ENCODE measurements around the gene MC1R. TPM values are rescaled to one million over a fixed set of nuclear protein-coding genes. Genes with fewer than 3 reads are reported as not detected.

The MC1R gene
- total and polyA plus RNA-seq, 2 experiments from 2014 or later, result 0.74 to 4.3 TPM

DNA sequence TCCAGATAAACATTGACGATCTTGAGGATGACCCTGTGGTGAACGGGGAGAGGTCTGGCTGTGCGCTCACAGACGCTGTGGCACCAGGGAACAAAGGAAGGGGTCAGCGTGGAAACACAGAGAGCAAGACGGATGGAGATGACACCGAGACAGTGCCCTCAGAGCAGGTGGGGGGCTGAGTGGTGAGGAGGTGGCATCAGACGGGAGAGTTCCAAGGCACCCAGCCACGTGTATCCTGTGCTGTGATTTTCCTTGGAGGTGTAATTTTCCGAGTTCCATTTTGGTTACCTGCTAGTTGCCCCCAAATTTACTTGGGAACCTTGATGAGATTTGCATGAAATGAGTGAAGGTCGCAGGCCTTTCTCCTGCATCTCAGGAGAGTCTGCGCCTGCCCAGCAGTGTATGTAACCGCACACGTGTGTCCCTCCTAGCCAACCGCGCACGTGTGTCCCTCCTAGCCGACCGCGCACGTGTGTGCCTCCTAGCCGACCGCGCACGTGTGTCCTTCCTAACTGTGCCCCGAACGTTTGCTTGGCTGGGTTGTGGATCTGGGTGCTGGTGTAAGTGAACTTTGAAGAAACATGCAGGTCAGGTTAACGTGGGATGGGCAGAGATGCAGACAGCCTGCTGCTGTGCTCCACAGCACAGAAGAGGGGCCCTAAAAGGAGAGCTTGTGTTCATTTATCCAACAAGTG is 35.2 kb upstream of the MC1R start:
- H3K9me3 Mint-ChIP-seq, result no peaks in the 10 kb centered on the region; the same call in 2 of the 3 replicates
- Histone ChIP-seq H3K27ac (ENCODE audit: low read depth) (no peak overlapping the region), H3K79me2 (replicated peaks; ENCODE audit: insufficient read depth) (peaks cover 29% of the 10 kb centered on the region), H3K4me3 (no peak overlapping the region), H2AFZ (no peak overlapping the region), H3K36me3 (ENCODE audit: insufficient read depth) (peaks cover 14% of the 10 kb centered on the region), H3F3A (replicated peaks; ENCODE audit: low read depth) (peaks cover 13% of the 10 kb centered on the region), H3K27me3 (ENCODE audit: insufficient read depth) (no peaks in the 10 kb centered on the region), H4K20me1 (replicated peaks; ENCODE audit: insufficient read depth) (peaks cover 11% of the 10 kb centered on the region), H3K9me2 (ENCODE audit: insufficient read depth) (no peaks in the 10 kb centered on the region), H3K4me2 (no peak overlapping the region), H3K4me1 (ENCODE audit: insufficient read depth) (no peaks in the 10 kb centered on the region)
- no peak overlapping the region for H3K27ac Mint-ChIP-seq
- peaks cover 3% of the 10 kb centered on the region for H3K27me3 Mint-ChIP-seq (ENCODE audit: insufficient read depth, low read depth, poor library complexity)
- ATAC-seq, result no peak
- H3K4me1 Mint-ChIP-seq, result no peaks in the 10 kb centered on the region
- TF ChIP-seq CREB1 (CRISPR knock-in tag; IDR thresholded peaks at IDR 0.05; ENCODE audit: low read depth) (no peak), JUNB (IDR thresholded peaks at IDR 0.05; ENCODE audit: unreplicated experiment) (no peak), NANOG (IDR thresholded peaks at IDR 0.05; ENCODE audit: borderline replicate concordance) (no peak), EZH2 (IDR thresholded peaks at IDR 0.05; ENCODE audit: low read depth, unreplicated experiment) (no peak), ZNF331 (CRISPR knock-in tag; IDR thresholded peaks at IDR 0.05; ENCODE audit: low read depth) (no peak), ZNF114 (CRISPR knock-in tag; IDR thresholded peaks at IDR 0.05) (no peak), REST (IDR thresholded peaks at IDR 0.05; ENCODE audit: unreplicated experiment) (no peak), POLR2AphosphoS5 (IDR thresholded peaks at IDR 0.05; ENCODE audit: low read depth) (no peak), EZH2phosphoT487 (IDR thresholded peaks at IDR 0.05; ENCODE audit: unreplicated experiment) (no peak), STAT1 (IDR thresholded peaks at IDR 0.05; ENCODE audit: unreplicated experiment) (no peak)
- TF ChIP-seq, protein P1, sequence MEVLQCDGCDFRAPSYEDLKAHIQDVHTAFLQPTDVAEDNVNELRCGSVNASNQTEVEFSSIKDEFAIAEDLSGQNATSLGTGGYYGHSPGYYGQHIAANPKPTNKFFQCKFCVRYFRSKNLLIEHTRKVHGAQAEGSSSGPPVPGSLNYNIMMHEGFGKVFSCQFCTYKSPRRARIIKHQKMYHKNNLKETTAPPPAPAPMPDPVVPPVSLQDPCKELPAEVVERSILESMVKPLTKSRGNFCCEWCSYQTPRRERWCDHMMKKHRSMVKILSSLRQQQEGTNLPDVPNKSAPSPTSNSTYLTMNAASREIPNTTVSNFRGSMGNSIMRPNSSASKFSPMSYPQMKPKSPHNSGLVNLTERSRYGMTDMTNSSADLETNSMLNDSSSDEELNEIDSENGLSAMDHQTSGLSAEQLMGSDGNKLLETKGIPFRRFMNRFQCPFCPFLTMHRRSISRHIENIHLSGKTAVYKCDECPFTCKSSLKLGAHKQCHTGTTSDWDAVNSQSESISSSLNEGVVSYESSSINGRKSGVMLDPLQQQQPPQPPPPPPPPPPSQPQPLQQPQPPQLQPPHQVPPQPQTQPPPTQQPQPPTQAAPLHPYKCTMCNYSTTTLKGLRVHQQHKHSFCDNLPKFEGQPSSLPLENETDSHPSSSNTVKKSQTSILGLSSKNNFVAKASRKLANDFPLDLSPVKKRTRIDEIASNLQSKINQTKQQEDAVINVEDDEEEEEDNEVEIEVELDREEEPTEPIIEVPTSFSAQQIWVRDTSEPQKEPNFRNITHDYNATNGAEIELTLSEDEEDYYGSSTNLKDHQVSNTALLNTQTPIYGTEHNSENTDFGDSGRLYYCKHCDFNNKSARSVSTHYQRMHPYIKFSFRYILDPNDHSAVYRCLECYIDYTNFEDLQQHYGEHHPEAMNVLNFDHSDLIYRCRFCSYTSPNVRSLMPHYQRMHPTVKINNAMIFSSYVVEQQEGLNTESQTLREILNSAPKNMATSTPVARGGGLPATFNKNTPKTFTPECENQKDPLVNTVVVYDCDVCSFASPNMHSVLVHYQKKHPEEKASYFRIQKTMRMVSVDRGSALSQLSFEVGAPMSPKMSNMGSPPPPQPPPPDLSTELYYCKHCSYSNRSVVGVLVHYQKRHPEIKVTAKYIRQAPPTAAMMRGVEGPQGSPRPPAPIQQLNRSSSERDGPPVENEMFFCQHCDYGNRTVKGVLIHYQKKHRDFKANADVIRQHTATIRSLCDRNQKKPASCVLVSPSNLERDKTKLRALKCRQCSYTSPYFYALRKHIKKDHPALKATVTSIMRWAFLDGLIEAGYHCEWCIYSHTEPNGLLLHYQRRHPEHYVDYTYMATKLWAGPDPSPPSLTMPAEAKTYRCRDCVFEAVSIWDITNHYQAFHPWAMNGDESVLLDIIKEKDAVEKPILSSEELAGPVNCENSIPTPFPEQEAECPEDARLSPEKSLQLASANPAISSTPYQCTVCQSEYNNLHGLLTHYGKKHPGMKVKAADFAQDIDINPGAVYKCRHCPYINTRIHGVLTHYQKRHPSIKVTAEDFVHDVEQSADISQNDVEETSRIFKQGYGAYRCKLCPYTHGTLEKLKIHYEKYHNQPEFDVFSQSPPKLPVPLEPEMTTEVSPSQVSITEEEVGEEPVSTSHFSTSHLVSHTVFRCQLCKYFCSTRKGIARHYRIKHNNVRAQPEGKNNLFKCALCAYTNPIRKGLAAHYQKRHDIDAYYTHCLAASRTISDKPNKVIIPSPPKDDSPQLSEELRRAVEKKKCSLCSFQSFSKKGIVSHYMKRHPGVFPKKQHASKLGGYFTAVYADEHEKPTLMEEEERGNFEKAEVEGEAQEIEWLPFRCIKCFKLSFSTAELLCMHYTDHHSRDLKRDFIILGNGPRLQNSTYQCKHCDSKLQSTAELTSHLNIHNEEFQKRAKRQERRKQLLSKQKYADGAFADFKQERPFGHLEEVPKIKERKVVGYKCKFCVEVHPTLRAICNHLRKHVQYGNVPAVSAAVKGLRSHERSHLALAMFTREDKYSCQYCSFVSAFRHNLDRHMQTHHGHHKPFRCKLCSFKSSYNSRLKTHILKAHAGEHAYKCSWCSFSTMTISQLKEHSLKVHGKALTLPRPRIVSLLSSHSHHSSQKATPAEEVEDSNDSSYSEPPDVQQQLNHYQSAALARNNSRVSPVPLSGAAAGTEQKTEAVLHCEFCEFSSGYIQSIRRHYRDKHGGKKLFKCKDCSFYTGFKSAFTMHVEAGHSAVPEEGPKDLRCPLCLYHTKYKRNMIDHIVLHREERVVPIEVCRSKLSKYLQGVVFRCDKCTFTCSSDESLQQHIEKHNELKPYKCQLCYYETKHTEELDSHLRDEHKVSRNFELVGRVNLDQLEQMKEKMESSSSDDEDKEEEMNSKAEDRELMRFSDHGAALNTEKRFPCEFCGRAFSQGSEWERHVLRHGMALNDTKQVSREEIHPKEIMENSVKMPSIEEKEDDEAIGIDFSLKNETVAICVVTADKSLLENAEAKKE (CRISPR knock-in tag; IDR thresholded peaks at IDR 0.05), result no peak
- TF ChIP-seq, protein P2, sequence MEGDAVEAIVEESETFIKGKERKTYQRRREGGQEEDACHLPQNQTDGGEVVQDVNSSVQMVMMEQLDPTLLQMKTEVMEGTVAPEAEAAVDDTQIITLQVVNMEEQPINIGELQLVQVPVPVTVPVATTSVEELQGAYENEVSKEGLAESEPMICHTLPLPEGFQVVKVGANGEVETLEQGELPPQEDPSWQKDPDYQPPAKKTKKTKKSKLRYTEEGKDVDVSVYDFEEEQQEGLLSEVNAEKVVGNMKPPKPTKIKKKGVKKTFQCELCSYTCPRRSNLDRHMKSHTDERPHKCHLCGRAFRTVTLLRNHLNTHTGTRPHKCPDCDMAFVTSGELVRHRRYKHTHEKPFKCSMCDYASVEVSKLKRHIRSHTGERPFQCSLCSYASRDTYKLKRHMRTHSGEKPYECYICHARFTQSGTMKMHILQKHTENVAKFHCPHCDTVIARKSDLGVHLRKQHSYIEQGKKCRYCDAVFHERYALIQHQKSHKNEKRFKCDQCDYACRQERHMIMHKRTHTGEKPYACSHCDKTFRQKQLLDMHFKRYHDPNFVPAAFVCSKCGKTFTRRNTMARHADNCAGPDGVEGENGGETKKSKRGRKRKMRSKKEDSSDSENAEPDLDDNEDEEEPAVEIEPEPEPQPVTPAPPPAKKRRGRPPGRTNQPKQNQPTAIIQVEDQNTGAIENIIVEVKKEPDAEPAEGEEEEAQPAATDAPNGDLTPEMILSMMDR (conservative IDR thresholded peaks at IDR 0.05; ENCODE audit: low read depth in 2 of 2), result no peak
- TF ChIP-seq, protein P3, sequence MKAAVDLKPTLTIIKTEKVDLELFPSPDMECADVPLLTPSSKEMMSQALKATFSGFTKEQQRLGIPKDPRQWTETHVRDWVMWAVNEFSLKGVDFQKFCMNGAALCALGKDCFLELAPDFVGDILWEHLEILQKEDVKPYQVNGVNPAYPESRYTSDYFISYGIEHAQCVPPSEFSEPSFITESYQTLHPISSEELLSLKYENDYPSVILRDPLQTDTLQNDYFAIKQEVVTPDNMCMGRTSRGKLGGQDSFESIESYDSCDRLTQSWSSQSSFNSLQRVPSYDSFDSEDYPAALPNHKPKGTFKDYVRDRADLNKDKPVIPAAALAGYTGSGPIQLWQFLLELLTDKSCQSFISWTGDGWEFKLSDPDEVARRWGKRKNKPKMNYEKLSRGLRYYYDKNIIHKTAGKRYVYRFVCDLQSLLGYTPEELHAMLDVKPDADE (IDR thresholded peaks at IDR 0.05), result no peak
- H3K4me3 Mint-ChIP-seq, result no peak overlapping the region
- H3K36me3 Mint-ChIP-seq (ENCODE audit: low read depth), result peaks cover 58% of the 10 kb centered on the region
- DNase-seq (ENCODE audit: low spot score), result no peak

All from GM23338 (cell line).